HG02623 (cell line): Measurements from ENCODE around the gene AFF2.
"Not testable (repeated sequence)": the region's sequence is repeated elsewhere in the genome, so short reads cannot be mapped to it uniquely, and the experiment has no call there.

Source experiments
- ATAC-seq: cut with Tn5 transposase; IDR thresholded peaks from one replicate; pipeline ENCODE4 v1.9.1; 2021; ENCODE audit warnings: moderate library complexity; ENCODE audit not compliant: unreplicated experiment

Gene AFF2

DNA sequence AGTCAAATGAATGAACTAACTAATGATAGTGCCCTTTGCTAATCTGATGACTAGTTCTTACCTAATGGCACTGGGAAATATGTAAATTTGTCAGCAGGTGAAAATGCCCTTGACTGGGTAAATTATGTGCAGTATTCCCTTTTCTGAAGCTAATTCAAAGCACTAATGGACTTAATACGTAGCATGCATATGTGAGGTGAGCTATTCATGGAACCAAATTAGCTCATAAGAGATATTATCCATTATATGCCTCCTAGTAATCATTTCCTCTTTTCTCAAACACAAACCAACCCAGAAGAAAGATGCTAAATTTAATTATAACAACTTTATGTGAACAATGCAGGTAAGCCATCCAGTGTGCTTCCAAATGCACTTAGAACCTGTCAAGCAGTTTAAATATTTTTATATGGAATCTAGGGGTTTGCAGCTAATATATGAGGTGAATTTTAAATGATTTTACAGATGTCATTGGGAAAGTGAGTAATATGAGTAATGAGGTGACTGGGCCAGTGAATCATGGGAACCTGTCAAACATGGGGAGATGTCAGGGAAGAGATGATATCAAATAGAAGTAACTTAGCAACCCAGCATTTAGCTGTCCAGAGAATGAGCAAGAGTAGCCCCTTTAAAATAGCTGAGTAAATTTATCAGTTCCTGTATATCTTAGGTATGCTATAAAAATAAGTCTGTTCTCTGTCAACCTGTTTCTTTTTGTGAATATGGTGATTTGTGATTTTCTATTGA, 315.0 kb downstream of the AFF2 start:
- no peak for ATAC-seq

DNA sequence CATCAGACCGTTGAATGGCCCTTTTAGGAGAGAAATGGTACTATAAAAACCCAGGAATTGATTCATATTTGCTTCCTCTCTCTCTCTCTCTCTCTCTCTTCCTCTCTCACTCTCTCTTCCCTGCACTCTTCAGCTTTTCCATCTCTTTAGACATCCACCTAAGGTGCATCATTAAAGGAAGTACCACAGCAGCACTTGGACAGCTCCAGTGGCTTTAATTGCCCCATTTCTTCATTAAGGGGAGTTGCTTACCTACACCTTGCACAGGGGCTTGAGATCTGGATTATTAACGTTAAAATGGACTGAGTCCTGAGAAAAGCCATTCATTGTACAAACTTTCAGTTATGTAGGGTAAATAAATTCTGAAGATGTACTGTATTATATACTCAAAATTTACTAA, 323.6 kb downstream of the AFF2 start:
- no peak for ATAC-seq

DNA sequence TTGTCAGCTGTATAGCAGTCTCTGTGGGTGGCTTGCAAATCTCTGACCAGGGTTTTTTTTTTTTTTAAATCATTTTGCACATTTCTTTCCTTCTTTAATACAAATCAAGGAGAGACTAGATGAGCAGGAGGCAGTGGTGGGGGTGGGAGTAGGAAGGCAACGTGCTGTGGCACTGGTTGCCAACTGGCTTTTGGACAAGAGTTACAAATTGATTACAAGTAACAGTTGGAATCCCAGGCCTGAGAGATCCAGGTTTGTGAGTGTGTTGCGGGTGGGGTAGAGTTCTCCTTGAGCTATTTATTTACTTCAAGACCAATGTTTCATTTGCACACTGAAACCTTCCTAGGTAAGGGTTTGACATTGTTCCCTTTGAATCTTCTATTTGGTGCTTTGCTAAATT, 325.3 kb downstream of the AFF2 start:
- no peak for ATAC-seq

GRCh38 chrX:148836741-148837140, 336.3 kb downstream of the AFF2 start:
- no peak for ATAC-seq

GRCh38 chrX:148850631-148851030, 350.2 kb downstream of the AFF2 start:
- ATAC-seq, result no peak

DNA sequence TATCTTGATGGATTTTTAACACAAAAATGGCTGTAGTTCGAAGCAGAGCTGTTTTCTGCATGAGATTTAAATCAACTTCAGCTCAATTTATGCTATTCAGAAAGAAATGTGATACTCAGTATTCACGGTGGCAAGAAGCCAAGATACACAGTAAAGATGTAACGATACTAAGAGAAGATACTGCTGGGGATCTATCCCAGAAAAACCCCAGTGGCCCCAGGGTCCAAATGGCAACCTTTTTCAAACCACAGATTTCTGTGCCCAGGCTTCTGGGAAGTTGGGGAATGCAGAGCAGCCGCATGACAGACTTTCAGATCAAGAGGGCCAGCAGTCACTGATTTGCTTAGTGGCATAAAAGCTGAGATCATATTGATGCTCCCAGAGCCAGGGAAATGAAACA, 353.9 kb downstream of the AFF2 start:
- no peak for ATAC-seq

GRCh38 chrX:148856505-148856904, 356.1 kb downstream of the AFF2 start:
- ATAC-seq, result no peak

- ATAC-seq, result no peak
These were observed 365.1 kb downstream of the AFF2 start for GRCh38 chrX:148865277-148866210.

DNA sequence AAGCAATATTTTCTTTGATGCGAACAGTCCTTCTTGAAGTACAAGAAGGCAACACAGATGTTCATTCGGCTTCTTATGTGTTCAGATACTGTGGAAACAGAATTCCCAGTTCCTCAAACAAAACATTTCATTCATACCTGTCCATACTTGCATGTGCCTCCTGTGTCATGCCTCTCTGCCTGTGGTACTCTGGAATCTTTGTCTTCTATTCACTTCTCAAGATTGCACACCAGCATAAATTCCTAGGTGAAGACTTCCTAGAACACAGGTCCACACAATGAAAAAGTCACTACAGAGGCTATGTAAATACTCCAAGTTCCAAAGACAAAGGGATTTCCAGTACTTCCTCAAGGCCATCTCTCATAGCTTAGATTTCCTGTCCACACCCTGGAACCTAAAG, 367.2 kb downstream of the AFF2 start:
- ATAC-seq, result no peak

- ATAC-seq, result no peak
These were observed 371.2 kb downstream of the AFF2 start for GRCh38 chrX:148871422-148872160.

DNA sequence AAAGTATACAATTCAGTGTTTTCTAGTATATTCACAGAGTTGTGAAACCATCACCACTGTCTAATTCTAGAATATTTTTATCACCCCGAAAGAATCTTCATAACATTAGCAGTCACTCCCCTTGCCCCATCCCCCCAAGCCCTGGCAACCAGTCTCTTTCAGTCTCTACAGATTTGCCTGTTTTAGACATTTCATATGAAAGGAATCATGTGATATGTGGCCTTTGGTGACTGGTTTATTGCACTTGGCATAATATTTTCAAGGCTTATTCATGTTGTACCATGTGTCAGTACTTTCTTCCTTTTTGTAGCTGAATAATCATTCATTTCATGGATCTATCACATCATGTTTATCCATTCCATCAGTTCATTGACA, 371.7 kb downstream of the AFF2 start:
- ATAC-seq, result no peak

DNA sequence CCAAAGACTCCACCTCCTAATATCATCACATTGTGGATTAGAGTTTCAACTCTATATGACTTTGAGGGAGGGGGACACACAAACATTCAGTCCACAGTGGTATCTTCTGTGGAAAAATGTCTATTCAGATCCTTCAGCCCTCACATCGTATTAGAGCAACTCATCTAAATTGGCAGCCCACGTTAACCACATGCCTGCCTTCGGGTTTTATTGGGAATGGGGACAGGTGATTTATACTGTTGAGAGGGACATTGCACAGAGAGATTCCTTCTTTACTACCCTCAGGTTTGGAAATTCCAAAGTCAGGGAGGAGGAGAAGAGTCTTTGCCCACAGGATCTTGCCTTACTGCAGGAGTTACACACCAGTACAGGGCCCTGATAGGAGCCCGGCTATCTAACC, 372.5 kb downstream of the AFF2 start:
- no peak for ATAC-seq

DNA sequence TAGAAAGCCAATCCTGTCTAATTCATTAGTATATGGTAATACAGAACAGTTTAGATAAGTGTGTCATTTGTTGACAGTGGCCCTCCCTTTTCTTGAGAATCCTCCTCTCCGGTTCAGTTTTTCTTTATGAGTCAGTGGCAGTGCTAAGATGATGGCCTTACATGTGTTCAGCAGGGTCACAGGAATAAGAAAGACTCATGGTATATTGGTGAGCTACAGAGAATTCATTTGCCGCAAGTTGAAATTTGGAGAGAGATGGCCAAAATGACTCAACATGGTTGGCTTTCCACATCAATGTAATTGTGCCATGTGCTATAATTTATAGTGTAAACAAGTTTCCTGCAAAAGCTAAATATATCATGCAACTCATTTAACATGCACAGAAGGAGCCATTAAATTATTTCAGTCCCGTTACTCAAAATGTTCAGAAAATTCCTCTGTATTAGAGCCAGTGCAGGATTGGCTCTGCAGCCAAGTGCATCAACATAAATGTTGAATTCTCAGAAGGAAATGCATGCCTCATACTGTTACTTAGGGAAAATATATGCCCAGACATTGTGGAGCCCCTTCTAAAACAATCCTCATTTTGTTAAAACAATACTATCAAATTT, 374.3 kb downstream of the AFF2 start:
- ATAC-seq, result no peak

- no peak for ATAC-seq
These were observed 378.0 kb downstream of the AFF2 start for GRCh38 chrX:148878371-148878770.

DNA sequence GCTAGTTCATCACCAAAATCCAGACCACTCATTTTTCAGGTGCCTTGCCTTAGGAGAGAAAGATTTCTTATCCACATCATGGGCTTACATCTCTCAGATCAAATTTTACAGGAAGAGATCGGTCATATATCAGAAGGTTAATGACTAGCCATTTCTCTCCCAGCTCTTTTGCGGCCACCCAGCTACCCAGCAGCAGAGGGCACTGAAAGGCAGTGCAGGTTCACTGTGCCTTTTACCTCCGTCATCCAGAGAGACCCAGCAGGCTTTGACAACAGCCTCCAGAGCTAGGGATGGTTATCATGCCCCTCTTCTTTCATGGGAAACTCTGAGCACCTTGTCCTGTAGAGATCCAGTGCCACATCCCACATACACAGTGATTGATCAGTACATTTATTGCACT, 384.8 kb downstream of the AFF2 start:
- no peak for ATAC-seq

DNA sequence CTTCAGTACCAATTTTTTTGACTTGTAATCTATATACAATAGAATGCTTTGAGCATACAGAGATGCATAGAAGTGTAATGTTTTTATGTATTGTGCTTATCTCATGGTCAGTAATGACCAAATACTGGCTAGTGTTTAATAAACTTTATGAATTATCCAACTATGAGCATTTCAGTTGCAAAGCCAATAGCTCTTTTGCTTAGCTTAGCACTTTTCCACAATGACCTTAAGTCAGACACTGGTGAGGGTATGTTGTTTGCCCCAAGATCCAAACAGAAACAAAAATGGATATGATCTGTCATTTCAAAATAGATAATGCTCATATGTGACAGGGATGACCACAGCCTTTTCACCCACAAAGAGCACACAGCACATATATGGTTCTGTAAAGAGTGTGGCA, 393.0 kb downstream of the AFF2 start:
- no peak for ATAC-seq

- no peak for ATAC-seq
These were observed 402.2 kb downstream of the AFF2 start for GRCh38 chrX:148902581-148902980.

DNA sequence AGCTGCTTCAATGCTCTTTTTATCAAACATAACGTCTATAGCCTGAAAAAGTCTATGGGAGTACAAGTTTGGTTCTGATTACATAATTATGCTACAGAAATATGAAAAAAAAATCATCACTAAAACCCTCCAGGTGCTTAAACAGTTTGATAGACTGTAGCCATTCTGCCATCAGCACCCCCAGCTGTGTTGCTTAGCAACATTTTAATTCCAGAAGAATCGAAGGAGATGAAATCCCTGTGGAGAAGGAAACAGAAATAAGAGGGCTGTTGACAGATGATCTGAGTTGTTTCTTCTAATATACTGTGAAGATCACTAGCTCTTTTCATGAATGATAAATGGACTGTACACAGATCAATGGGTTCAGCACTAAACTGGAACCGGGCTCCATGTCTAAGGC, 402.8 kb downstream of the AFF2 start:
- no peak for ATAC-seq

GRCh38 chrX:148904421-148905111, 404.1 kb downstream of the AFF2 start:
- no peak for ATAC-seq

GRCh38 chrX:148905400-148905799, 405.0 kb downstream of the AFF2 start:
- ATAC-seq, result no peak

- not testable (repeated sequence) for ATAC-seq
These were observed 406.2 kb downstream of the AFF2 start for GRCh38 chrX:148906628-148907027.
